GM10248 (cell line): ENCODE measurements around the gene MRPL48.

Experiments used
- CTCF ChIA-PET: fragments of 300-600 bp; sonication (Branson Sonifier 250); formaldehyde crosslinking; extraction: SDS; loops from one replicate; lab custom pipeline; 2021; ENCODE audit warnings: antibody characterized with exemption; lab: Yijun Ruan, JAX
- POLR2A ChIA-PET: fragments of 350-650 bp; sonication (Branson Sonifier 250); formaldehyde crosslinking; extraction: SDS; loops from one replicate; lab custom pipeline; 2020; ENCODE audit warnings: antibody characterized with exemption; lab: Yijun Ruan, JAX
- DNase-seq: peaks from one replicate; pipeline ENCODE4 v3.0.0; 2012; ENCODE audit errors: extremely low spot score
- CTCF ChIP-seq: IDR thresholded peaks from 2 replicates; pipeline ENCODE4 v1.5.1; 2012; ENCODE audit warnings: mild to moderate bottlenecking, low read depth; ENCODE audit errors: extremely low read depth, missing control alignments, control extremely low read depth

MRPL48 gene

GRCh38 chr11:73758451-73758850 is 29.2 kb upstream of the MRPL48 start:
- ChIA-PET CTCF (interaction anchor here (1.0 to 2.1 kb wide), 2 partner anchors 10 to 13 kb away, joined by 3 to 9 read pairs; no protein-coding TSS in a partner anchor), POLR2A (no interaction called here)
- DNase-seq = no peak
- TF ChIP-seq CTCF = no peak

GRCh38 chr11:73759610-73760134 is 28.0 kb upstream of the MRPL48 start:
- ChIA-PET CTCF (interaction anchor here (2.1 to 2.6 kb wide), 2 partner anchors 11 to 20 kb away, joined by 9 to 29 read pairs; no protein-coding TSS in a partner anchor), POLR2A (no interaction called here)
- no peak for DNase-seq
- no peak for TF ChIP-seq CTCF

- peak; percentile 41 for DNase-seq
- ChIA-PET CTCF (interaction anchor here (0.9 to 2.6 kb wide), 8 partner anchors 14 to 381 kb away, joined by 3 to 29 read pairs (median 3); partner anchors contain the start of gene MRPL48), POLR2A (interaction anchor here (0.9 to 2.7 kb wide), 5 partner anchors 16 to 220 kb away, joined by 3 to 18 read pairs (median 4); partner anchors contain the start of gene MRPL48)
- no peak for TF ChIP-seq CTCF
Observed at GRCh38 chr11:73760135-73760678, 27.5 kb upstream of the MRPL48 start.

DNA sequence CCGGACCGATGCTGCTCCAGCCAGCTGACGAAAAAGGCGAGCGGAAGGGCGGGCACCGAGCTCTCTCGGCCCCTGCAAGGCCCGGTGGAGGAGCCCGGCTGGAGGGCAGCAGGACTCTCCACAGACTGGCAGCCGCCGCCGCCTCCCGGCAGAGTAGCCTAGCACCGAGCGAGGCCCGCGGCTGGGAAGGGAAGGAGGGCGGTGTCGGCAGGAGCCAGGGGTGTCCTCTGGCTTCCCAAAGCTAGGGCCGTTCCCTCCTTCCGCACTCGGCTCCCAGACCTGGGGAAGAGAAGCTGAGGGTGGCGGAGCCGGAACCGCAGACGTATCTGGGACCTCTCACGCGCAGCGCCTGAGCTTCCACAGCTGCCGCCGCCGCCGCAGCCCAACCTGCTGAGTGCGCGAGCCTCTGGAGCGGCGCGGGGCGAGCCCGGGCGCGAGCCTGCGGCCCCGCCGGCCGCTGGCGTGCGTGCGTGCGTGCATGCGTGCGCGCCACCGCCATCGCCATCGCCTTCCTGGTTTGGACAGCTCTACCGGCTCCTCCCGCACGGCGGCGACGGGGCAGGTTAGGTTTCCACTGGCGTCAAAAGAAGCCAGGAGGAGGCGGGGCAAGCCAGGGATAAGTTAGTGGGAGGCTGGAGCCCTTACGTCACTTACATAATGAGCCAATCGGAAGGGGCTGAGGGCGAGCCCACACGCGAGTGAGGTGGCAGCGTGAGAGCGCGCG is 26.8 kb upstream of the MRPL48 start, which contains the start of gene RAB6A:
Gene RAB6A (minus strand): TSS at position 396 of the 724 bp plus-strand sequence. CDS start 439 bp downstream, outside the sequence.
- TF ChIP-seq CTCF = peak; percentile 34
- ChIA-PET POLR2A (interaction anchor here (0.6 to 2.7 kb wide), 6 partner anchors 16 to 219 kb away, joined by 3 to 18 read pairs (median 4); partner anchors contain the start of gene MRPL48), CTCF (interaction anchor here (0.7 to 2.6 kb wide), 12 partner anchors 11 to 381 kb away, joined by 3 to 29 read pairs (median 3); partner anchors contain the start of gene MRPL48)
- peak; percentile 98 for DNase-seq

DNA sequence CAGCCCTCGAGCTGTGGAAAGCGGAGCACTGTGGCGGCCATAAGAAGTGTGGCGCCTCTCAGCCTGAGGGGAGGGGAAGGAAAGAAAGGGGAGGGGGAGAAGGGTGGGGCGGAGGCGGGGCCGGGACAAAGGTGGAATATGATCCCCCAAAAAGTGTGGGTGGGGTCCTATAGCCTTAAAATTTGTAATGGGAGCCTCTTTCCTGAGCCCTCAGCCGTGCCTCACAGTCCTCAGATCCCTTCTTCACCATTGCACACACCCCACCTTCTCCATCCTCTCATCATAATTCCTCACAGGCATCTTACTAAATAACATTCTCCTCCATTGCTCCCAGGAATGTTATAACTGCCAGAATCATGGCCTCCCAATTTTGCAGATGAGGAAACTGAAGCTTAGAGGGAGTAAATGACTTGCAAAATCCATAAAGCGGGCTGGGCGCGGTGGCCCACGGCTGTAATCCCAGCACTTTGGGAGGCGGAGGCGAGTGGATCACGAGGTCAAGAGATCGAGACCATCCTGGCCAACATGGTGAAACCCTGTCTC is 26.2 kb upstream of the MRPL48 start:
- ChIA-PET POLR2A (interaction anchor here (0.6 to 2.7 kb wide), 6 partner anchors 15 to 218 kb away, joined by 3 to 18 read pairs (median 4); partner anchors contain the start of gene MRPL48), CTCF (interaction anchor here (0.7 to 2.6 kb wide), 12 partner anchors 10 to 382 kb away, joined by 3 to 29 read pairs (median 3); partner anchors contain the start of gene MRPL48)
- DNase-seq = no peak
- no peak for TF ChIP-seq CTCF
